Mucosa of rectum (tissue), 2 donors: ENCODE data around the gene SSB.
A peak's percentile ranks its signal among the peaks of the same experiment; 100 is the strongest.

Source experiments
- H3K27ac ChIP-seq, 2 donors: one replicate each; pipeline ENCODE4 v1.7.0; 2013; ENCODE audit warnings: inconsistent platforms in 2 of 2, low read depth in 2 of 2, low read length in 2 of 2
- H3K27me3 ChIP-seq, 2 donors: one replicate each; pipeline ENCODE4 v1.7.0; 2013; ENCODE audit warnings: low read length in 2 of 2; ENCODE audit not compliant: control insufficient read depth in 2 of 2, insufficient read depth in 2 of 2
- H3K36me3 ChIP-seq, 2 donors: one replicate each; pipeline ENCODE4 v1.7.0; 2013; ENCODE audit warnings: low read length in 2 of 2; ENCODE audit not compliant: control insufficient read depth in 2 of 2, insufficient read depth in 2 of 2
- H3K4me1 ChIP-seq, 2 donors: one replicate each; pipeline ENCODE4 v1.7.0; 2013; ENCODE audit warnings: low read length in 2 of 2, mild to moderate bottlenecking in 1 of 2; ENCODE audit not compliant: control insufficient read depth in 2 of 2, insufficient read depth in 2 of 2
- H3K4me3 ChIP-seq, 2 donors: one replicate each; pipeline ENCODE4 v1.7.0; 2013; ENCODE audit warnings: low read length in 2 of 2
- H3K9ac ChIP-seq, 2 donors: one replicate each; pipeline ENCODE4 v1.7.0; 2013; ENCODE audit warnings: low read length in 2 of 2, low read depth in 1 of 2, mild to moderate bottlenecking in 1 of 2
- H3K9me3 ChIP-seq, 2 donors: one replicate each; pipeline ENCODE4 v1.7.0; 2013; ENCODE audit warnings: low read length in 2 of 2; ENCODE audit not compliant: control insufficient read depth in 2 of 2
- donor health status: healthy.
- donor health status: Normal muscosa, but diverticular disease.

The SSB gene

GRCh38 chr2:169781249-169782013 lies 17.2 kb upstream of the SSB start:
- H3K9me3 ChIP-seq = no peaks in the 10 kb centered on the region
- no peak overlapping the region for H3K27ac ChIP-seq
- no peak overlapping the region for H3K4me3 ChIP-seq
- no peak overlapping the region for H3K9ac ChIP-seq
- no peaks in the 10 kb centered on the region for H3K36me3 ChIP-seq
- H3K4me1 ChIP-seq = no peaks in the 10 kb centered on the region
- no peaks in the 10 kb centered on the region for H3K27me3 ChIP-seq

DNA sequence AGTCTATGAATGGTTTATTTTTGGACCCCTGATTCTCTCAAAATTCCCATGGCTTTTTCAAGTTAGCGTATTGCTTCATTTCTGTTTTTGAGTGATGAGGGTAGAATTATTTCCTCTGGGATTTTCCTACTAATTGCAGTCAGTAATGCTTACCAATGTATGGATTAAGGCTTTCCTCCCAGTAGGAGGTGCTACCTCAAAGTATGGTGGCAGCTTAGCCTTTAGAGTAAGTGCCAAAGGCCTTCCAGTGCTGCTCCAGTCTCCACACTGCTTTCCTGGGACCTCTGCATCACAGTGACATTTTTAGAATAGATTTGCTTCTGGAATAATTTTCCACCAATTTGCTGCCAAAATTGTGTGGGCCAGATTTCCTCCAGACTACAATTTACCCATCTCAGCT lies 16.2 kb upstream of the SSB start:
- no peaks in the 10 kb centered on the region for H3K27me3 ChIP-seq
- no peak overlapping the region for H3K9ac ChIP-seq
- H3K36me3 ChIP-seq = no peaks in the 10 kb centered on the region
- no peak overlapping the region for H3K27ac ChIP-seq
- H3K9me3 ChIP-seq = no peaks in the 10 kb centered on the region
- H3K4me3 ChIP-seq = no peak overlapping the region
- no peaks in the 10 kb centered on the region for H3K4me1 ChIP-seq

GRCh38 chr2:169790581-169790980 lies 8.1 kb upstream of the SSB start:
- no peaks in the 10 kb centered on the region for H3K9me3 ChIP-seq
- H3K27me3 ChIP-seq = no peaks in the 10 kb centered on the region
- peaks cover 0 to 2% of the 10 kb centered on the region in 2 donors for H3K4me1 ChIP-seq
- no peak overlapping the region for H3K9ac ChIP-seq
- no peaks in the 10 kb centered on the region for H3K36me3 ChIP-seq
- H3K4me3 ChIP-seq = no peak overlapping the region
- H3K27ac ChIP-seq = no peak overlapping the region

DNA sequence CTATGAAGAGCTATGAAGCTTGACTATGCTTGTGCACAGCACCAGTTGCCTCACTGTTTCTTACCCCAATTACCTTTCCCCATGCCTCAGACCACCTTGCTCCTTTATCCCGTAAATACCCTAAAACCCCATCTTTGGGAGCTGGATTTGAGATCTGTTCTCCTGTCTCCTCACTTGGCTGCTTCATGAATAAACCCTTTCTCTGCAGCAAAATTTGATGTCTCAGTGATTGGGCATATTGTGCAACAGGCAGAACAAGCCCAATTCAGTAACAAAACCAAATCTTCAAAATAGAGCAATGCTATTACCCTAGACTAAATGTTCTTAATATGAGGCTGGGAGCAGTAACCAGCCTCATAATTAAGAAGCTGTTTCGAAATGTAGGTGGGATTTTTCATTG lies 3.5 kb upstream of the SSB start:
- Histone ChIP-seq H3K4me1 (peaks cover 0 to 9% of the 10 kb centered on the region in 2 donors), H3K27me3 (no peaks in the 10 kb centered on the region), H3K4me3 (no peak overlapping the region), H3K36me3 (no peaks in the 10 kb centered on the region), H3K9ac (no peak overlapping the region), H3K27ac (no peak overlapping the region), H3K9me3 (no peaks in the 10 kb centered on the region)

- Histone ChIP-seq H3K4me3 (no peak overlapping the region), H3K27me3 (no peaks in the 10 kb centered on the region), H3K27ac (no peak overlapping the region), H3K9ac (no peak overlapping the region), H3K36me3 (no peaks in the 10 kb centered on the region), H3K9me3 (no peaks in the 10 kb centered on the region), H3K4me1 (peaks cover 0 to 9% of the 10 kb centered on the region in 2 donors)
These were observed 2.2 kb upstream of the SSB start for GRCh38 chr2:169796441-169796840.

DNA sequence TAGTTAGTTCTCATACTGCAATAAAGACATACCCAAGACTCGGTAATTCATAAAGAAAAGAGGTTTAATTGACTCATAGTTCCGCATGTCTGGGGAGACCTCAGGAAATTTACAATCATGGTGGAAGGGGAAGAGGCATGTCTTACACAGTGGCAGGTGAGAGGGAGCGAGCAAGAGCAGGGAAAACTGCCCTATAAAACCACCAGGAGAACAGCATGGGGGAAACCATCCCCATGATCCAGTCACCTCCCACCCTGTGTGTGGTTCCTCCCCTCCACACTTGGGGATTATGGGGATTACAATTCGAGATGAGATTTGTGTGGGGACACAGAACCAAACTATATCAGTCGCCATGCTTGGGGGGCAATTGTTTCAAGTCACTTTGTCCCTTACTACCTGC lies 1.1 kb upstream of the SSB start:
- H3K4me1 ChIP-seq = peaks cover 0 to 9% of the 10 kb centered on the region in 2 donors
- H3K36me3 ChIP-seq = peaks cover 3 to 10% of the 10 kb centered on the region in 2 donors
- no peak overlapping the region for H3K4me3 ChIP-seq
- no peaks in the 10 kb centered on the region for H3K27me3 ChIP-seq
- H3K9ac ChIP-seq = no peak overlapping the region
- no peaks in the 10 kb centered on the region for H3K9me3 ChIP-seq
- H3K27ac ChIP-seq = no peak overlapping the region

DNA sequence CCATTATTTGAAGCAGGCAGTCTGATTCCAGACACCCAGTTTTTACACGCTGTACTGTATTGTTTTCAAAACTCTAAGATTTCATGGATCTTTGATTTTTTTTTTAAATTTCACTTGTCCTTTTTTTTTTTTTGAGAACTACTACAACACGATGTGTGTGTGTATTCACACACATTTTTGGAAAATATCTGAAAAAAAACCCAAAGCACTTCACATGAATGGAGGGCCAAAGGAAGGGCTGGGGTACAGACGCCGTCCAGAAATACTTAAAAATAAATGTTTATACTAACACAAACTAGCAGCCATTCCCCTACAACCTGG lies 314 bp upstream of the SSB start:
- Histone ChIP-seq H3K9ac (peak overlapping the region; percentile 69 to 82), H3K9me3 (no peaks in the 10 kb centered on the region), H3K27ac (peak overlapping the region; percentile 70 to 84), H3K36me3 (peaks cover 3 to 10% of the 10 kb centered on the region in 2 donors), H3K4me3 (peak overlapping the region; percentile 79 to 89), H3K4me1 (peaks cover 0 to 9% of the 10 kb centered on the region in 2 donors), H3K27me3 (no peaks in the 10 kb centered on the region)

- peaks cover 34 to 41% of the 10 kb centered on the region in 2 donors for H3K36me3 ChIP-seq
- no peaks in the 10 kb centered on the region for H3K9me3 ChIP-seq
- H3K27ac ChIP-seq = no peak overlapping the region
- peaks cover 0 to 9% of the 10 kb centered on the region in 2 donors for H3K4me1 ChIP-seq
- no peaks in the 10 kb centered on the region for H3K27me3 ChIP-seq
- H3K4me3 ChIP-seq = no peak overlapping the region
- no peak overlapping the region for H3K9ac ChIP-seq
These were observed 4.8 kb downstream of the SSB start for GRCh38 chr2:169803480-169803879.

- Histone ChIP-seq H3K27ac (no peak overlapping the region), H3K4me3 (no peak overlapping the region), H3K36me3 (peaks cover 51 to 57% of the 10 kb centered on the region in 2 donors), H3K9ac (no peak overlapping the region), H3K9me3 (no peaks in the 10 kb centered on the region), H3K4me1 (no peaks in the 10 kb centered on the region), H3K27me3 (no peaks in the 10 kb centered on the region)
These were observed 7.9 kb downstream of the SSB start for GRCh38 chr2:169806586-169806985.

DNA sequence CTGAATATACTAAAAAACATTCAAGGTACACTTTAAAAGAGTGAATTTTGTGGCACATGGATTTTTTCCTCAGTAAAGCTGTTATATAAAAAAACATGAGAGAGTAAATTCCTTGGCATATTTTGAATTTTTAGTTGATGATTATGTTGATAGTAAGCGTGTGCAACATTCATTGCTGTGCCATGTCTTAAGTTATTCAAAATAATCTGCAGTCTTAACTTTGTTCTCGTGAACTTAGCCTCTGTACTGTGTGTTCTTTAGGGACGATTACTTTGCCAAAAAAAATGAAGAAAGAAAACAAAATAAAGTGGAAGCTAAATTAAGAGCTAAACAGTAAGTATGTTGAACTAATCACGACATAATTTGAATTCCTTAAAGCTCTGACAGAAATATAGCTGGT lies 9.6 kb downstream of the SSB start:
- Histone ChIP-seq H3K4me1 (no peaks in the 10 kb centered on the region), H3K9me3 (no peaks in the 10 kb centered on the region), H3K27me3 (no peaks in the 10 kb centered on the region), H3K9ac (no peak overlapping the region), H3K4me3 (no peak overlapping the region), H3K36me3 (peaks cover 54 to 56% of the 10 kb centered on the region in 2 donors), H3K27ac (no peak overlapping the region)
